Natural killer cell treated with Interleukin-12 subunit alpha and Interleukin-12 subunit beta and Interleukin-15 and Interleukin-18, amount 100 ng/mL, for 72 hours (primary cell): ENCODE results near the gene CCDC124. TPM values are rescaled to one million over a fixed set of nuclear protein-coding genes. Genes with fewer than 3 reads are reported as not detected.
"Not testable (repeated sequence)": the region's sequence is repeated elsewhere in the genome, so short reads cannot be mapped to it uniquely, and the experiment has no call there.

ENCODE experiments used
- ATAC-seq, 2 donors: fragments of 150-1000 bp; cut with Tn5 transposase in 1 of 2; sonication (Bioruptor Pico), chemical (Tn5 transposase) in 1 of 2; 2 replicates each; pipeline ENCODE4 v1.10.0; 2021
- DNase-seq: peaks from one replicate; pipeline ENCODE4 v3.0.0; 2022; ENCODE audit warnings: low spot score
- H3K27ac Mint-ChIP-seq, 2 donors: 1 replicate in 1 of 2; 2 replicates in 1 of 2; pipeline ENCODE4 v1.8.0; 2022; ENCODE audit warnings: mixed read lengths in 2 of 2, mild to moderate bottlenecking in 1 of 2, moderate library complexity in 1 of 2
- H3K27me3 Mint-ChIP-seq, 2 donors: 1 replicate in 1 of 2; 2 replicates in 1 of 2; pipeline ENCODE4 v1.8.0; 2022; ENCODE audit warnings: mixed read lengths in 2 of 2
- H3K36me3 Mint-ChIP-seq: one replicate; pipeline ENCODE4 v1.8.0; 2022; ENCODE audit warnings: mixed read lengths
- H3K4me1 Mint-ChIP-seq, 2 donors: 1 replicate in 1 of 2; 2 replicates in 1 of 2; pipeline ENCODE4 v1.8.0; 2022; ENCODE audit warnings: low read depth in 2 of 2, mixed read lengths in 2 of 2, mild to moderate bottlenecking in 1 of 2
- H3K4me3 Mint-ChIP-seq: one replicate; pipeline ENCODE4 v1.8.0; 2022; ENCODE audit warnings: mixed read lengths
- H3K9me3 Mint-ChIP-seq: 2 replicates; pipeline ENCODE4 v1.8.0; 2022; ENCODE audit warnings: mixed read lengths
- total RNA-seq, 2 donors: library from RNA; stranded (reverse); gene quantifications; one replicate each; pipeline ENCODE4 v1.2.3, GENCODE V29; 2022

Gene CCDC124
- total RNA-seq, 2 donors from 2014 or later = 70.4 to 92.8 TPM

DNA sequence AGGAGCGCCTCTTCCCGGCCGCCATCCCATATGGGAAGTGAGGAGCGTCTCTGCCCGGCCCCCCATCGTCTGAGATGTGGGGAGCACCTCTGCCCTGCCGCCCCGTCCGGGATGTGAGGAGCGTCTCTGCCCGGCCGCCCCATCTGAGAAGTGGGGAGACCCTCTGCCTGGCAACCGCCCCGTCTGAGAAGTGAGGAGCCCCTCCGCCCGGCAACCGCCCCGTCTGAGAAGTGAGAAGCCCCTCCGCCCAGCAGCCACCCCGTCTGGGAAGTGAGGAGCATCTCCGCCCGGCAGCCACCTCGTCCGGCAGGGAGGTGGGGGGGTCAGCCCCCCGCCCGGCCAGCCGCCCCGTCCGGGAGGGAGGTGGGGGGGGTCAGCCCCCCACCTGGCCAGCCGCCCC, 14.7 kb upstream of the CCDC124 start:
- H3K36me3 Mint-ChIP-seq, ATAC-seq, H3K4me3 Mint-ChIP-seq, H3K27me3 Mint-ChIP-seq, H3K27ac Mint-ChIP-seq, DNase-seq, H3K4me1 Mint-ChIP-seq, H3K9me3 Mint-ChIP-seq: not testable (repeated sequence)

GRCh38 chr19:17919122-17919521, 13.7 kb upstream of the CCDC124 start:
- ATAC-seq, H3K4me1 Mint-ChIP-seq, H3K9me3 Mint-ChIP-seq, H3K27ac Mint-ChIP-seq, H3K4me3 Mint-ChIP-seq, DNase-seq, H3K27me3 Mint-ChIP-seq, H3K36me3 Mint-ChIP-seq: not testable (repeated sequence)

GRCh38 chr19:17920527-17920926, 12.3 kb upstream of the CCDC124 start:
- DNase-seq (no peak), ATAC-seq (no peak)
- Mint-ChIP-seq H3K27me3 (peaks cover 0 to 2% of the 10 kb centered on the region in 2 donors), H3K27ac (no peak overlapping the region), H3K9me3 (no peaks in the 10 kb centered on the region), H3K36me3 (no peaks in the 10 kb centered on the region), H3K4me3 (no peak overlapping the region), H3K4me1 (no peaks in the 10 kb centered on the region)

DNA sequence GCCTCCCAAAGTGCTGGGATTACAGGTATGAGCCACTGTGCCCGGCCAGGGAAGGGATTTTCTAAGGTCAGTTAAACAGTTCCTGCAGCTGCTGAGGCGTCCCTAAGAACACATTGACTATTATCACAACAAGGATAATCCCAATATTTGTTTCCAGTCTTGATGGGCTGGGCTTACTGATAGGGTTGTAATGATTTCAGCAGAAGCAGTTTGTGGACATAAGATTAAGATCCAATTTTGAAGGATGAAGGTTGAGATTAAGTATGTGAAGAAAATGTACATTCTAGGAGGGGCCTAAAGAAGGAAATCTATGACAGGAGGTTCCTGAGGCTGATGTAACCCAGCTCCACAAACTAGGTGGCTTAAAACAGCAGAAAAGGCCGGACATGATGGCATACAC, 10.7 kb upstream of the CCDC124 start:
- Mint-ChIP-seq H3K36me3 (no peaks in the 10 kb centered on the region), H3K9me3 (no peaks in the 10 kb centered on the region), H3K4me1 (no peaks in the 10 kb centered on the region), H3K27ac (no peak overlapping the region), H3K27me3 (peaks cover 0 to 4% of the 10 kb centered on the region in 2 donors), H3K4me3 (no peak overlapping the region)
- no peak for DNase-seq
- no peak for ATAC-seq

GRCh38 chr19:17926044-17926443, 6.8 kb upstream of the CCDC124 start:
- ATAC-seq (no peak), DNase-seq (no peak)
- no peaks in the 10 kb centered on the region for H3K4me1 Mint-ChIP-seq
- H3K9me3 Mint-ChIP-seq = no peaks in the 10 kb centered on the region
- no peaks in the 10 kb centered on the region for H3K36me3 Mint-ChIP-seq
- H3K4me3 Mint-ChIP-seq = no peak overlapping the region
- H3K27ac Mint-ChIP-seq = no peak overlapping the region
- H3K27me3 Mint-ChIP-seq = peaks cover 0 to 2% of the 10 kb centered on the region in 2 donors

- Mint-ChIP-seq H3K9me3 (no peaks in the 10 kb centered on the region), H3K4me3 (no peak overlapping the region), H3K36me3 (no peaks in the 10 kb centered on the region), H3K27ac (no peak overlapping the region), H3K27me3 (peaks cover 0 to 2% of the 10 kb centered on the region in 2 donors), H3K4me1 (peaks cover 7 to 16% of the 10 kb centered on the region in 2 donors)
- DNase-seq (no peak), ATAC-seq (no peak)
These were observed 3.8 kb upstream of the CCDC124 start for GRCh38 chr19:17929056-17929455.

GRCh38 chr19:17931532-17932191, 1.2 kb upstream of the CCDC124 start:
- peaks cover 0 to 2% of the 10 kb centered on the region in 2 donors for H3K27me3 Mint-ChIP-seq
- no peaks in the 10 kb centered on the region for H3K9me3 Mint-ChIP-seq
- H3K4me1 Mint-ChIP-seq = peaks cover 7 to 16% of the 10 kb centered on the region in 2 donors
- H3K27ac Mint-ChIP-seq = peak overlapping the region in 1 of 2 donors; percentile 95
- no peaks in the 10 kb centered on the region for H3K36me3 Mint-ChIP-seq
- ATAC-seq (no peak), DNase-seq (peak; percentile 65)
- H3K4me3 Mint-ChIP-seq = peak overlapping the region; percentile 95

- no peak for ATAC-seq
- DNase-seq = no peak
- Mint-ChIP-seq H3K4me1 (peaks cover 7 to 16% of the 10 kb centered on the region in 2 donors), H3K4me3 (peak overlapping the region; percentile 95), H3K27me3 (no peaks in the 10 kb centered on the region), H3K36me3 (no peaks in the 10 kb centered on the region), H3K9me3 (no peaks in the 10 kb centered on the region), H3K27ac (peak overlapping the region; percentile 95 to 96)
These were observed 757 bp downstream of the CCDC124 start for GRCh38 chr19:17933414-17934129.

DNA sequence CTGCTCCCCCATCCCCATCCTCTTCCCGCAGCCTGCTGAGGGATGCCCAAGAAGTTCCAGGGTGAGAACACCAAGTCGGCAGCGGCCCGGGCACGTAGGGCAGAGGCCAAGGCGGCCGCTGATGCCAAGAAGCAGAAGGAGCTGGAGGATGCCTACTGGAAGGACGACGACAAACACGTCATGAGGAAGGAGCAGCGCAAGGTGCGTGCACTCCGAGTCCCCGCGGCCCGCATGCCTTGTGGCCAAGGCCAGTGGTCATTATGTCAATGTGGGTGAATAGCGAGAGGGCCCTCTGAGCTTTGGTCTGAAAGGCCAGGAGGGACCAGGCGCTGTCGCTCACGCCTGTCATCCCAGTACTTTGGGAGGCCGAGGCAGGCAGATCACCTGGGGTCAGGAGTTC, 3.6 kb downstream of the CCDC124 start:
- Mint-ChIP-seq H3K4me3 (no peak overlapping the region), H3K36me3 (no peaks in the 10 kb centered on the region), H3K9me3 (no peaks in the 10 kb centered on the region), H3K27me3 (no peaks in the 10 kb centered on the region), H3K27ac (no peak overlapping the region), H3K4me1 (peaks cover 7 to 15% of the 10 kb centered on the region in 2 donors)
- ATAC-seq (no peak), DNase-seq (no peak)

DNA sequence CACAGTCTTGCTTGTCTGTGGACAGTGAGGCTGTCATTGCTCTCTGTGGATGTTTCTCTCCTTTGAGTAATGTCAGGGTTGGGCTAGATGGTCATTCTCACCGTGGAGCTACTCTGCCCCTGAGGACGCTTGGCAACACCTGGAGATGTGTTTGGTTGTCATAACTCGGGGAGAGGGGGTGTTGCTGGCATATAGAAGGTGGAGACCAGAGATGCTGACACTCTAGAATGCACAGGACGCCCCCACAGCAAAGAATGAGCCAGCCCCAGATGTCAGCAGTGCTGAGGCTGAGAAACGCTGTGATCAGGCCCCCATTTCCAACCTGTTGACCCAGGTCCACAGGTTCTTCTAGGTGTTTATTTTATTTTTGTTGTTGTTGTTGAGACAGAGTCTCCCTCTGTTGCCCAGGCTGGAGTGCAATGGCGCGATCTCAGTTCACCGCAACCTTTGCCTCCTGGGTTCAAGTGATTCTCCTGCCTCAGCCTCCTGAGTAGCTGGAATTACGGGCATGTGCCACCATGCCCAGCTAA, 4.6 kb downstream of the CCDC124 start:
- H3K9me3 Mint-ChIP-seq = no peaks in the 10 kb centered on the region
- no peaks in the 10 kb centered on the region for H3K27me3 Mint-ChIP-seq
- no peak for DNase-seq
- no peak overlapping the region for H3K4me3 Mint-ChIP-seq
- no peaks in the 10 kb centered on the region for H3K36me3 Mint-ChIP-seq
- H3K27ac Mint-ChIP-seq = no peak overlapping the region
- H3K4me1 Mint-ChIP-seq = peaks cover 6 to 7% of the 10 kb centered on the region in 2 donors
- ATAC-seq = no peak

- peak; percentile 78 for DNase-seq
- no peaks in the 10 kb centered on the region for H3K36me3 Mint-ChIP-seq
- H3K27me3 Mint-ChIP-seq = no peaks in the 10 kb centered on the region
- no peak overlapping the region for H3K4me3 Mint-ChIP-seq
- H3K4me1 Mint-ChIP-seq = peaks cover 5 to 7% of the 10 kb centered on the region in 2 donors
- H3K27ac Mint-ChIP-seq = no peak overlapping the region
- H3K9me3 Mint-ChIP-seq = no peaks in the 10 kb centered on the region
- peak; percentile 89 to 95 for ATAC-seq
These were observed 5.5 kb downstream of the CCDC124 start for GRCh38 chr19:17938092-17938845.

DNA sequence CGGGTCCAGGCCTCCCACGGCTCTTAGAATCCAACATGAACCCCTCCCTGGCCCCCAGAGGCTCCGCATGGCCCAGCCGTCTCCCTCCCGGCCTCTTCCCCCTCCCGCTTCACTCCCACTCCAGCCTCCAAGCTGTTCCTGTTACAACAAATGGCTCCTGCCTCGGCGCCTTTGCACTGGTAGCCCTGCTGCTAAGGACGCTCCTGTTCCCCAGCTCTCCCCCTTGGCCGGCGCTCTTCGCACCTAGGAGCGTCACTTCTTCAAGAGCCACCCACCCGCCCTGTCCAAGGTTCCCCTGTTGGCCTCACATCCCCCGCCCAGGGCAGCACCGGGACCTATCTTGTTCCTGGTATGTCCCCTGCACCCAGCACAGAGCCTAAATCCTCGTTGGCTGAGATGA, 9.4 kb downstream of the CCDC124 start:
- H3K27me3 Mint-ChIP-seq = no peaks in the 10 kb centered on the region
- H3K27ac Mint-ChIP-seq = no peak overlapping the region
- no peaks in the 10 kb centered on the region for H3K36me3 Mint-ChIP-seq
- no peaks in the 10 kb centered on the region for H3K9me3 Mint-ChIP-seq
- ATAC-seq = no peak
- H3K4me1 Mint-ChIP-seq = peaks cover 12% of the 10 kb centered on the region in 2 donors
- no peak overlapping the region for H3K4me3 Mint-ChIP-seq
- no peak for DNase-seq

DNA sequence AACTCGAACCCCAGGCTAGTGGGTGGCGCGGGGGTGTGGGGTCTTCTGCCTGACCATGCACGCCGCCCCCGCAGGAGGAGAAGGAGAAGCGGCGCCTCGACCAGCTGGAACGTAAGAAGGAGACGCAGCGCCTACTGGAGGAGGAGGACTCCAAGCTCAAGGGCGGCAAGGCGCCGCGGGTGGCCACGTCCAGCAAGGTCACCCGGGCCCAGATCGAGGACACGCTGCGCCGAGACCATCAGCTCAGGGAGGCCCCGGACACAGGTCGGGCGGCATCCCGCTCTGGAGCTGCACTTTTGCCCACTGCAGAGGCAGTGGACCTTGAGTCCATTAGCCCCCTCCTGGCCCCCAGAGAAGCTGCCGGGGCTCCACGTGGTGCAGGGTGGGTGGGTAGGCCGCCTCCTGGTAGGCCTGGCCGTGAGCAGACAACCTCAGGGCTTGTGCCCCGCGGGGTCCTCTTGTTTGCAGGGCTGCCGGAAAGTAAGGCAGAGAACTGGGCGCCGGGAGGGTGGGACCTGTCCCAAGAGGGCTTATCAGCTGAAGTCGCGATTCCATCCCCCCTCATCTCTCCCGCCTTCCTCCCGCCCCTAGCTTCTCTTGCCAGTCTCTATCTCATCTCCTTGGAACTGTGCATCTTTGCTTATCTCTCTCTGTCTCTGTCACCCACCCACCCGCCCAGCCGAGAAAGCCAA, 9.9 kb downstream of the CCDC124 start:
- H3K27me3 Mint-ChIP-seq = no peaks in the 10 kb centered on the region
- DNase-seq (no peak), ATAC-seq (no peak)
- H3K4me1 Mint-ChIP-seq = peaks cover 15 to 17% of the 10 kb centered on the region in 2 donors
- H3K9me3 Mint-ChIP-seq = no peaks in the 10 kb centered on the region
- H3K36me3 Mint-ChIP-seq = no peaks in the 10 kb centered on the region
- H3K4me3 Mint-ChIP-seq = no peak overlapping the region
- H3K27ac Mint-ChIP-seq = no peak overlapping the region
